Osteocyte (in vitro differentiated cells): ENCODE data around the gene ME2. TPM values are rescaled to one million over a fixed set of nuclear protein-coding genes. Genes with fewer than 3 reads are reported as not detected.
A peak's percentile ranks its signal among the peaks of the same experiment; 100 is the strongest.
"Not testable (repeated sequence)": the region's sequence is repeated elsewhere in the genome, so short reads cannot be mapped to it uniquely, and the experiment has no call there.

Experiments
- DNase-seq: peaks from one replicate; pipeline ENCODE4 v3.0.0; 2021; ENCODE audit warnings: mixed read lengths; ENCODE audit not compliant: unreplicated experiment; ENCODE audit errors: extremely low spot score
- H3K27ac Mint-ChIP-seq: one replicate; pipeline ENCODE4 v1.8.0; 2021; ENCODE audit warnings: mild to moderate bottlenecking, mixed read lengths; ENCODE audit not compliant: unreplicated experiment
- H3K27me3 Mint-ChIP-seq: one replicate; pipeline ENCODE4 v1.8.0; 2021; ENCODE audit warnings: mixed read lengths; ENCODE audit not compliant: unreplicated experiment
- H3K36me3 Mint-ChIP-seq: one replicate; pipeline ENCODE4 v1.8.0; 2021; ENCODE audit warnings: mixed read lengths; ENCODE audit not compliant: unreplicated experiment
- H3K4me1 Mint-ChIP-seq: one replicate; pipeline ENCODE4 v1.8.0; 2021; ENCODE audit warnings: mixed read lengths; ENCODE audit not compliant: unreplicated experiment
- H3K4me3 Mint-ChIP-seq: one replicate; pipeline ENCODE4 v1.8.0; 2021; ENCODE audit warnings: mild to moderate bottlenecking, moderate library complexity, mixed read lengths; ENCODE audit not compliant: unreplicated experiment
- H3K9me3 Mint-ChIP-seq: one replicate; pipeline ENCODE4 v1.8.0; 2021; ENCODE audit warnings: mixed read lengths; ENCODE audit not compliant: unreplicated experiment
- total RNA-seq: library from RNA; stranded (reverse); gene quantifications from 2 replicates; pipeline ENCODE4 v1.2.1, GENCODE V29; 2021
- TF ChIP-seq, protein P1 (sequence below): fragments of 200-600 bp; sonication (generic); IDR thresholded peaks from 2 replicates; pipeline ENCODE4 v1.5.0; 2021; ENCODE audit warnings: antibody characterized with exemption, mild to moderate bottlenecking, moderate library complexity

ME2 gene
- total RNA-seq, 1 donor from 2014 or later = 31.8 TPM

DNA sequence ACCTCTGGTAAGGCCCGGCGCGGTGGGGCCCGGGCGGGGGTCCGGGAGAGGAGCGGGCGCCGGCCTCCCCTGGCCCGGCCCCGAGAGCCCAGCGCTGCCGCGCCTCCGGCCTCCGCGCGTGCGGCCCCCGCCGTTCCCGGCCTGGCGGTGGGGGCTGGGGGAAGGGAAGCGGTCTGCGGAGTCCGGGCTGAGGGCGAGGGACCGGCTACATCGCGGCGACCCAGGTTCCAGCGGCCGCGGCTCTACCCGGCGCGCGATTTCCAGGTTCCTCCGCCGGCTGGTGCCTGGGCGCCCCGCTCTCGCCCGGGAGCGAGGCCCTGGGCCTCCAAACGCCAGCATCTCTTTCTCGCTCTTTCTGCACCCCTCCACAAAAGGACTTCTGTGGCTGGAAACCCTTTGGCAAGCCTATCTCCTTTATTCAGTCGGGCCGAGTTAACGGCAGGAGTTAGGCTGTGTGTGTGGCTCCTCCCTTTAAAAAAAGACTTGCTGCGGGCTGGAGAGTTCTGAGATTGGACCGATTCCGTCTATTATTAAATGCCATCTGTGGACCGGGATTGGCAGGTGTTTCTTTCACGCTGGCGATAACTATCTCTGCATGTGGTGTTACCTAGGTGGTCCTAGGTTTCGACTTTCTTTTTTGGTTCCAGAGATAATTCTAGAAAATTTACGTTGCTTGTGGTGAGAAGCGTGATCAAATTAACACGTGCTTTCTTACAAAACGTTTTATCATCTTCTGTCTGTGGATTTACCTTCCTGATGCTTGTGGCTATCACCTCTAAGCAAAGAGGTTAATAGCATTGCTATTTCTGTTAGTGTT lies 592 bp downstream of the ME2 start:
- no peaks in the 10 kb centered on the region for H3K27me3 Mint-ChIP-seq
- no peaks in the 10 kb centered on the region for H3K9me3 Mint-ChIP-seq
- H3K4me3 Mint-ChIP-seq = peak overlapping the region; percentile 97
- no peak for DNase-seq
- peak overlapping the region; percentile 92 for H3K27ac Mint-ChIP-seq
- TF ChIP-seq, protein P1, sequence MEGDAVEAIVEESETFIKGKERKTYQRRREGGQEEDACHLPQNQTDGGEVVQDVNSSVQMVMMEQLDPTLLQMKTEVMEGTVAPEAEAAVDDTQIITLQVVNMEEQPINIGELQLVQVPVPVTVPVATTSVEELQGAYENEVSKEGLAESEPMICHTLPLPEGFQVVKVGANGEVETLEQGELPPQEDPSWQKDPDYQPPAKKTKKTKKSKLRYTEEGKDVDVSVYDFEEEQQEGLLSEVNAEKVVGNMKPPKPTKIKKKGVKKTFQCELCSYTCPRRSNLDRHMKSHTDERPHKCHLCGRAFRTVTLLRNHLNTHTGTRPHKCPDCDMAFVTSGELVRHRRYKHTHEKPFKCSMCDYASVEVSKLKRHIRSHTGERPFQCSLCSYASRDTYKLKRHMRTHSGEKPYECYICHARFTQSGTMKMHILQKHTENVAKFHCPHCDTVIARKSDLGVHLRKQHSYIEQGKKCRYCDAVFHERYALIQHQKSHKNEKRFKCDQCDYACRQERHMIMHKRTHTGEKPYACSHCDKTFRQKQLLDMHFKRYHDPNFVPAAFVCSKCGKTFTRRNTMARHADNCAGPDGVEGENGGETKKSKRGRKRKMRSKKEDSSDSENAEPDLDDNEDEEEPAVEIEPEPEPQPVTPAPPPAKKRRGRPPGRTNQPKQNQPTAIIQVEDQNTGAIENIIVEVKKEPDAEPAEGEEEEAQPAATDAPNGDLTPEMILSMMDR = no peak
- peaks cover 11% of the 10 kb centered on the region for H3K4me1 Mint-ChIP-seq
- no peaks in the 10 kb centered on the region for H3K36me3 Mint-ChIP-seq

DNA sequence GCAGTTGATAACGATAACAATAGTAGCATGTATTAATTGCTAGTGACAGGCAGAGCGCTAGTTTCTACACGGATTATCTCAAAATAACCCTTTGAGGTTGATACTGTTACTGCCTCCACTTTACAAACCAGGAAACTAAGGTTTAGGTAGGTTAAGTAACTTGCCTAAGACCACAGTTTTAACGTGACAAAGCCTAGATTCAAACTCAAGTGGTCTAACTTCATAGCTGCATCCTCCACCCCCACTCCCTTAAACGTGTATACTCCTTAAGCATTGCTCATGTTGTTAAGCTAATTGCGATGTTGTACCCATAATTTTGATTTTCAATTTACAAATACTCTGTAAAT lies 1.2 kb downstream of the ME2 start:
- Mint-ChIP-seq H3K4me1 (peaks cover 11% of the 10 kb centered on the region), H3K27ac (peak overlapping the region; percentile 92), H3K4me3 (peak overlapping the region; percentile 97), H3K27me3 (no peaks in the 10 kb centered on the region), H3K9me3 (no peaks in the 10 kb centered on the region), H3K36me3 (no peaks in the 10 kb centered on the region)
- no peak for DNase-seq
- TF ChIP-seq, protein P1 = no peak

DNA sequence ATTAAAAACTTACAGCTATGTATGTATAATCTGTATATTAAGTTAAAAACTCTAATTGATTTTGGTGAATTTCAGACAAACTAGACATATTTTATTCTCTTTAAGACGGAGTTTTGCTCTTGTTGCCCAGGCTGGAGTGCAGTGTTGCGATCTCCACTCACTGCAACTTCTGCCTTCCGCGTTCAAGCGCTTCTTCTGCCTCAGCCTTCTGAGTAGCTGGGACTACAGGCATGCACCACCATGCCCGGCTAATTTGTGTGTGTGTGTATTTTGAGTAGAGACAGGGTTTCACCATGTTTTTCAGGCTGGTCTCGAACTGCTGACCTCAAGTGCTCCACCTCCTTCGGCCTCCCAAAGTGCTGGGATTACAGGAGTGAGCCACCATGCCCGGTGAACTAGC lies 2.0 kb downstream of the ME2 start:
- H3K4me1 Mint-ChIP-seq = peaks cover 11% of the 10 kb centered on the region
- DNase-seq, H3K9me3 Mint-ChIP-seq, H3K27me3 Mint-ChIP-seq, H3K4me3 Mint-ChIP-seq, H3K36me3 Mint-ChIP-seq, H3K27ac Mint-ChIP-seq: not testable (repeated sequence)

DNA sequence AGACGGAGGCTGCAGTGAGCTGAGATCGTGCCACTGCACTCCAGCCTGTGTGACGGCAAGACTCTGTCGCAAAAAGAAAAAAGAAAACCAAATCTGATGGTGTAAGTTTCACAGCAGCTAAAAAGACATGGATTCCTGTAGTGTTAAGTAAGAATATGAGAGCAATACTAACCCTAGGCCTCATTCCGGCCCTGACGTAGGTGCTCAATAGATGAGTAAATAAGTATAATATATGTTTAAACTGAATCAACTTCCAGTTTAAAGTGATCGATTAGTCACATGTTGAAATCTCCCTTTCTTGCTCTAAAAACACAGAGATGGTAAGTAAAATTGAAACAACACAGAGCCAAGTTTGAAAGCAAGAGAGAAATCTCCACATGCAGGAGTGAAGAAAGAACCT lies 8.0 kb downstream of the ME2 start:
- Mint-ChIP-seq H3K36me3 (peaks cover 5% of the 10 kb centered on the region), H3K4me1 (peaks cover 3% of the 10 kb centered on the region), H3K27ac (no peak overlapping the region), H3K4me3 (no peak overlapping the region), H3K9me3 (no peaks in the 10 kb centered on the region), H3K27me3 (no peaks in the 10 kb centered on the region)
- TF ChIP-seq, protein P1 = no peak
- DNase-seq = no peak

DNA sequence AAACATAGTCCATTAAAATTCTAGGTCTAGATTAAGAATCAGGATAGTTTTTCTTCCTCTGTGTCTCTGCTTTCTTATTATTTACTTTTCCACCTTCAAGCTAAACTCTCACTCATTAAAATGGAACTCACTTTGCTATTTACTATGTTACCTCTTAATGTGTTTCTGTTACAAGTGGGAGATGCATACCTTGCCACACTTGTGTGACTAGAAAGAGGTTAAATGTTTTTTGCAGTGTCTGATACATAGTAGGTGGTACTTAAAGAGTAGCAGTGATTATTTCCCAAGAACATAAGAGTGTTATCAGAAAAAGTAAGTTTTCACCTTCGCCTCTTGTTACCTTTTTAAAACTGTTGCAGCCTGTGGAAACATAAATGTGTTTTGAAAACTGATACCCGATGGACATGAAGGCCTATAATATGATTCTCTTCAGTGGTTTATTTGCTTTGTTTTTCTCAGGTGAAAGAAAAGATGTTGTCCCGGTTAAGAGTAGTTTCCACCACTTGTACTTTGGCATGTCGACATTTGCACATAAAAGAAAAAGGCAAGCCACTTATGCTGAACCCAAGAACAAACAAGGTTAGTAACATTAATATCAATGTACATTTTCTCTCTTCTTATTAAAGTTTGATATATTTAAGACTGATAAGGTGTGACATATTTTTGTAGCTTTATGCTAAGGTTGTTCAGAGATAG lies 16.6 kb downstream of the ME2 start:
- H3K27ac Mint-ChIP-seq = no peak overlapping the region
- no peaks in the 10 kb centered on the region for H3K27me3 Mint-ChIP-seq
- TF ChIP-seq, protein P1 = no peak
- peaks cover 6% of the 10 kb centered on the region for H3K4me1 Mint-ChIP-seq
- DNase-seq = no peak
- peaks cover 4% of the 10 kb centered on the region for H3K9me3 Mint-ChIP-seq
- H3K4me3 Mint-ChIP-seq = no peak overlapping the region
- H3K36me3 Mint-ChIP-seq = peaks cover 23% of the 10 kb centered on the region
